Measurements from ENCODE around the gene EML4.

Gene EML4

GRCh38 chr2:42197792-42198191, 28.6 kb downstream of the EML4 start:
- no peak for DNase-seq

- DNase-seq = no peak
Observed at GRCh38 chr2:42198466-42198865, 29.3 kb downstream of the EML4 start.

- DNase-seq = no peak
Observed at GRCh38 chr2:42199002-42199401, 29.8 kb downstream of the EML4 start.

GRCh38 chr2:42199626-42200025, 30.5 kb downstream of the EML4 start:
- DNase-seq = no peak

GRCh38 chr2:42200926-42201855, 32.0 kb downstream of the EML4 start:
- no peak for DNase-seq

- no peak for DNase-seq
Observed at GRCh38 chr2:42202634-42203008, 33.5 kb downstream of the EML4 start.

- no peak for DNase-seq
Observed at GRCh38 chr2:42203792-42204191, 34.6 kb downstream of the EML4 start.

GRCh38 chr2:42205337-42205736, 36.2 kb downstream of the EML4 start:
- DNase-seq = no peak

- no peak for DNase-seq
Observed at GRCh38 chr2:42207826-42208225, 38.7 kb downstream of the EML4 start.

GRCh38 chr2:42210203-42210602, 41.0 kb downstream of the EML4 start:
- DNase-seq = no peak

GRCh38 chr2:42211291-42211690, 42.1 kb downstream of the EML4 start:
- DNase-seq = no peak

GRCh38 chr2:42214669-42215068, 45.5 kb downstream of the EML4 start:
- peak; percentile 46 for DNase-seq

- peak; percentile 77 for DNase-seq
Observed at GRCh38 chr2:42216694-42217093, 47.5 kb downstream of the EML4 start.

GRCh38 chr2:42217307-42217706, 48.2 kb downstream of the EML4 start:
- no peak for DNase-seq

GRCh38 chr2:42217914-42218313, 48.8 kb downstream of the EML4 start:
- DNase-seq = no peak

- DNase-seq = no peak
Observed at GRCh38 chr2:42218712-42219111, 49.6 kb downstream of the EML4 start.

- no peak for DNase-seq
Observed at GRCh38 chr2:42219160-42219559, 50.0 kb downstream of the EML4 start.

- DNase-seq = no peak
Observed at GRCh38 chr2:42220566-42220965, 51.4 kb downstream of the EML4 start.

- no peak for DNase-seq
Observed at GRCh38 chr2:42223067-42223854, 54.1 kb downstream of the EML4 start.

GRCh38 chr2:42223855-42224268, 54.7 kb downstream of the EML4 start:
- peak; percentile 48 for DNase-seq

GRCh38 chr2:42224422-42225067, 55.4 kb downstream of the EML4 start:
- DNase-seq = no peak

GRCh38 chr2:42225573-42225972, 56.4 kb downstream of the EML4 start:
- DNase-seq = no peak

GRCh38 chr2:42227491-42227890, 58.3 kb downstream of the EML4 start:
- DNase-seq = no peak

- no peak for DNase-seq
Observed at GRCh38 chr2:42228101-42228500, 58.9 kb downstream of the EML4 start.

Data from fibroblast of upper back skin (primary cell).